ENCODE measurements around the gene METTL22.

Gene METTL22, protein sequence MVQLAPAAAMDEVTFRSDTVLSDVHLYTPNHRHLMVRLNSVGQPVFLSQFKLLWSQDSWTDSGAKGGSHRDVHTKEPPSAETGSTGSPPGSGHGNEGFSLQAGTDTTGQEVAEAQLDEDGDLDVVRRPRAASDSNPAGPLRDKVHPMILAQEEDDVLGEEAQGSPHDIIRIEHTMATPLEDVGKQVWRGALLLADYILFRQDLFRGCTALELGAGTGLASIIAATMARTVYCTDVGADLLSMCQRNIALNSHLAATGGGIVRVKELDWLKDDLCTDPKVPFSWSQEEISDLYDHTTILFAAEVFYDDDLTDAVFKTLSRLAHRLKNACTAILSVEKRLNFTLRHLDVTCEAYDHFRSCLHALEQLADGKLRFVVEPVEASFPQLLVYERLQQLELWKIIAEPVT

DNA sequence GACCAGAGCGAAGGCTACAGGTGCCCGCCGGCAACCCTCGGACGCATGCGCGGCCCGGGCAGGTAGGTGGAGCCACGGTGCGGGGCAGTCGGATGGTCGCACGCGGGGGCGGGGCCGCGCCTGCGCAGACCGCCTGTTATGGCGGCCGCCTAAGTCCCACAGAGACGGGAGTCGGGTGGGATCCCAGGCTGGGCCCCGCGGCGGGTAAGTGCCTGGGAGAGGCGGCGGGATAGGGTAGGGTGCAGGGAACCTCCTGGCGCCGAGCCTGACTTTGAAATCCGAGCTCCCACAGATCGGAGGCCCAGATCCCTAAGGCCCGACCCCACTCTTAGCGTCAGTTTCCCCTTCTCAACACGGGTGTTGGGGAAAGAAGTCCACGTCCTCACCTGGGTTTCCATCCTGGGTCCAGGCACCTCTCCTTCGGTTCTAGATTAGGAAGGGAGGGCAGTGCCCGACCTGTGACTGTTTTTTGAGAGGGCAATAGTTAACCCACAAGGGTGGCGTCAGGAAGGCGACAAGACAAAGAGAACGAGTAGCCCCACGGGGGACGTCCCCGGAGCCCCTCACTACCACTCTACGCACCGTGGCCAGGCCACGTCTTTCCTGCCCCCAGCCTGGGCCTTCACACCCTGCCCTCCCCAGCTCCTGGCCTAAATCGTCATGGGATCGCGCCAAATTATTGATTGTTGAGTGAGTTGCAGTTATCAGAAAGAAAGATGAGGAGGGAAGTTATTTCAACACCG, at the start of gene METTL22:
METTL22 (plus strand) TSS at position 127 of the 743 bp plus-strand sequence. CDS start 3,968 bp downstream, outside the sequence.
- no peak for DNase-seq

DNA sequence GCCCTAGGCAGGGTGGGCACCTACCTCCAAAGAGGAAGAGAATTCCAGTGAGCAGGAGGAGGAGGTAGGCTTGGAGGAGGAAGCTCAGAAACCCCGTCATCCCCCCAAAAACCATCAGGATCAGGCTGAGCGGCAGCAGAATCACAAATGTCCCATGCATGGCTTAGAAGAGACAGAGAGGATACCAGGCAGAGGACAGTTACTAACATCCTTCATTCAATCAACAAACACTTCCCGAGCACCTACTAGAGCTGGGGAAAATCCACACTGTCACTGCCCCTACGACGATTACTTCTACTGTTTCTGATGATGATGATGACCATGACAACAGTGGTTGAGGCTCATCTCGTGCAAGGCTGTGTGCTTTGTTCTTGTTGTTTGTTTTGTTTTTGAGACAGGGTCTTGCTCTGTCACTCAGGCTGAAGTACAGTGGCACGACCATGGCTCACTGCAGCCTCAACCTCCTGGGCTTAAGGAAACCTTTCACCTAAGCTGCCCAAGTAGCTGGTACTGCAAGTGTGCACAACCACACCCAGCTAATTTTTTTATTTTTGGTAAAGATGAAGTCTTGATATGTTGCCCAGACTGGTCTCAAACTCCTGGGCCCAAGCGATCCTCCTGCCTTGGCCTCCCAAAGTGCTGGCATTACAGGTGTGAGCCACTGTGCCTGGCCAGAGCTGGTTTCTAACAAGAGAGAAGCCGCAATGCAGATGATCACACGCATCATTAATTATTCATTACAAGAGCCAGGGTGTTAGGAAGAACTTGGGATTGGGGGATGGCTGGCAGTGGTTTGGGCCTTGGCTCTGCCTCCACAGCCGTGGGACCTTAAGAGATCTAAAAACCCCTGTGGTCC, 49.2 kb upstream of the METTL22 start:
- no peak for DNase-seq

DNA sequence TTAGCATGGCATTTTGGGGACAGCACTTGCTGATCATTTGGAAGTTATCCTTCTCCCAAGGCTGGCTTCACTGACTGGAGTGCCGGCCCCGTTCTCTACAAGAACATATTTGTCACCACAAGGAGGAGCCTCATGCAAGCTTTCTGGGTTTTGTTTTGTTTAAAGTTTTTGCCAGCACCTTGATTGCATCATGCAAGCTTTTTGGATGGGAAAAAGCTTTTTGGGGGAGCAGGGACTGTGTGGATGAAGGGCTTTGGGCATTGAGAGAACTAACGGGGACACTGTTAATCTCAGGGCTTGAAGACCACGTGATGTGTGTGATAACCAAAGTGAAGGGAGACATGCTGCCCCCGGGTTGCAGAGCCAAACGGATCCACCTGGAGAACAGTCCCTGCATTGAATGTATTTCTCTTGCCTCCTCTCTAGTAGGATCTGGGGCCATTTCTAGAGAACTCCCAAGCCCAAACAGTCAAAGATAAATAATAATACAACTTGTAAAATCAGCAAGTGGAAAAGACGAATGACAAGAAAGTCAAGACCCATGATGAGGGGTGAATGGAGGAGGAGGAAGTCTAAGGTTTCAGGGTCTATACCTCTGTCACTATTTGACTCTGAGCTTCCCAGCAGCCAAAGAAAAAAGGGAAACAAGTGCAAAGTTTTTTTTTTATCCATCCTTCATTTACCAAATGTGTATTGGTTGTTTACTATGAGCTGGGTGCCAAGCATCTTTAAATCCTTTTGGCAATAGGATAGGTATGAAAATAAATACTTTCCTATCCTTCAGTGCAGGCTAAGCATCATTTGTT, 48.4 kb upstream of the METTL22 start:
- no peak for DNase-seq

DNA sequence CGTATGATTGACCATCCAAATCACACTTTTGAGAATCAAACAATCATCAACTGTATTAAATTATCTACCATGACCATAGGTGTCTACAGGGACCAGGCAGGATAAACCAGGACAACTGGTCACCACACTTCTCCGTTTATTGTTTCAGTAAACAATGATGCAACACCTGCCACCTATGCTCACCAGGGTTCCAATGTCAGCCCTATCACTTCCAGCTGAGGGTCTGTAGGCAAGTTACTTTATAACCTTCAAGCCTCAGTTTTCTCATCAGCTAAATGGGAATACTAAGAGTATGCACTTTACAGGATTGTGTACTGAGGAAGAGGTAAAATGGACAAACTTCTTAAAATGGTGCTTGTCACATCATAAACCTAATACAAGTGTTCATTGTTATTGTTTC, 46.1 kb upstream of the METTL22 start:
- DNase-seq = peak; percentile 6

DNA sequence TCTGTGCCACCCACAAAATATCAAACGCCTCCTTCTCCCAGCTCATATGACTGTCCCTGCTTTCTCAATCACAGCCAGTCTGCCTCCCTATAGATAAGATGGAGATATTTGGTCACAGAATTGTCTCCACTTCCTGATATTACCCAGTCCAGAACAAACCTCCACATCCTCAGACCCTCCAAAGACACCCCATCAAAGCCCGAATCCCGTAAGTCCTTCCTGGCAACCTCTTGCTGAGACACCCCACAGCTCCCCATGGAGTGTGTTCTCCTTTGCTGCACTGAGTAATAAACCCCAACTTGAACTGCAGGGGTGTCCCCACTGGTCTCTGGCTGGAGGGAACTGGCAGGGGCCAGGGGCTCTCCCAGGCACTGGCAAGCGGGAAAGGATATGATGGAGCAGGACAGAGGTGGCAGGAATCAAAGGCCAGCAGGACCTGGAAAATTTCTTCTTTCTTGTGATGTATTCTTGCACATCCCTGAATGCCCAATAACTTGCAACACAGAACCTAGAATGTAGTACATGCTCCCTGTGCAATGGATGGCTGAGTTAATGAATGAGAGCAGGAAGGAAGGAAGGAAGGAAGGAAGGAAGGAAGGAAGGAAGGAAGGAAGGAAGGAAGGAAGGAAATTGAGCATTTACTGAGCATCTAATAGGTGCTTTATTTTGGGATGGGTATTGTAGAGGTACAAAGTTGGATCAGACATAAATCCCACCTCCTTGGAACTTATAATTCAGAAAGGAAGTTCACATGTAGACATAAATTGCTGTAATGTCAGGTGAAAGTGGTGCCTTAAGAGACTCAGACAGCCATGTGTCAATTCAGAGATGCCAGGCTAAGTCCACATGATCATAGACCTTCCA, 45.1 kb upstream of the METTL22 start:
- no peak for DNase-seq

DNA sequence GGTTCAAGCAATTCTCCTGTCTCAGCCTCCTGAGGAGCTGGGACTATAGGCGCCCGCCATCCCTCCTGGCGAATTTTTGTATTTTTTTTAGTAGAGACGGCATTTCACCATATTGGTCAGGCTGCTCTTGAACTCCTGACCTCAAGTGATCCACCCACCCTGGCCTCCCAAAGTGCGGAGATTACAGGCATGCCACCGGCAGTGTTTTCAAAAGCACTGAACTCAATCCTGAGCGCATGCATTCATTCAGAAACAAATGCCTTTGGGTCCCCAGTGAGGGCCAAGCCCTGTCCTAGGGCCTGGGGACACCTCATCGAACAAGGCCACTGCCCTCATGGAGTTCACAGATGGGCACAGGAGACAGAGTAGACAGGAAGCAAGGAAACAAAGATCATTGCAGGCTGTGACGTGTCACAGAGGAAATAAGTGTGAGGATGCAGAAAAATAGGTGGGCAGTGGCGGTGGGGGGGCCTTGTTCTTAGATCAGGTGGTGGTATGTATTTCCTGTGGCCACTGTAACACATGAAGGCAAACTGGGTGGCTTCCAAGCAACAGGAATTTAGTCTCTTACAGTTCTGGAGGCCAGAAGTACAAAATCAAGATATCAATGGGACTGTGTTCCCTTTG, 43.7 kb upstream of the METTL22 start:
- DNase-seq = no peak

DNA sequence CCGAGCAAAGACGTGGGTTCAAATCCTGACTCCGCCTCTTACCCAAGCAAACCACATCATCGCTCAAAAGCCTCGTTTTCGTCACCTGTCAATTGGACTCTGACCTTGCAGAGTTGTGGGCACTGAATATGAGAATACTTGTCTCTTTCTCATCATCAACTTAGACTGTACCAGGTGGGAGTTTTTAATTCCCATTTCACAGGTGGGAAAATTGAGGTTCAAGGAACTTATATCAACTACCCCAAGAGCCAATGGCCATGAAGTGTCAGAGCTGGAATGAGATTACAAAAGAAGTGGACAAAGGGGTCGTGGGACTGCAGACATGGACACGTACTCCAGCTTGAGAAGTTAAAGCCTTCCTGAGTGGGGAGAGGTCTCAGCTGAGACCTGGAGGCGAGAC, 41.9 kb upstream of the METTL22 start:
- no peak for DNase-seq

DNA sequence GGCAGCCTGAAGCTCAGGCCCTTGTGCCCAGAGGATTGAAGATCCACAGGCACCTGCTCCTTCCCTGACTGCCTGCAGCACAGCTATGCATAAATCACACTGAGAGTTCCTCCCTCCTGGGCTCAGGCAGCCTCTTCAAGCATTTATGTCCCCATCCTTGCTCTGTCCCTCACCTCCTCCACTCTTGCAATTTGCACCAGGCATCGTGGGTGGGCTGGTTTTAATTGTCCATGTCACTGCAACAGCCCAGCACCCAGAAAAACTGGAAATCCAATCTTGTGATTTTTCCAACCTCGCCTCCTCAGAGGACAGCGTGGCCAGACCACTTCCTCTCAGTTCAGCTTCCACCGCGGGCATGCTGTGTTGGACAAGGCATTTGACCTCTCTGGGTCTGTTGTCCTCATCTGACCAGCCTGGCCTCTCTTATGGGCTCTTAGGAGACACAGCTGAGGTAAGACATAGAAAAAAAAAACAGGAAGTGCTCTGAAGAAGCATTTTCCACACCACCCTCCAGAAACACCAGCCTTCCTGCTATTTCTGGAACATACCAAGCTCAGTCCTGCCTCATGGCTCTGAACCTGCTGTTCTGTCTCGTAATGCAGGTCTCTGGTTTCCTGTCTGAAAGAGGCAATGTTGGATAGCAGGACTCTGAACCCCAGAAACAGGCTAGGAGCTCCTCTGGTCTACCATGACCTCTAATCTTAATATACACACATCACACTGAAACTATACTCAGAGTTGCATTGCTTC, 39.5 kb upstream of the METTL22 start:
- DNase-seq = no peak

DNA sequence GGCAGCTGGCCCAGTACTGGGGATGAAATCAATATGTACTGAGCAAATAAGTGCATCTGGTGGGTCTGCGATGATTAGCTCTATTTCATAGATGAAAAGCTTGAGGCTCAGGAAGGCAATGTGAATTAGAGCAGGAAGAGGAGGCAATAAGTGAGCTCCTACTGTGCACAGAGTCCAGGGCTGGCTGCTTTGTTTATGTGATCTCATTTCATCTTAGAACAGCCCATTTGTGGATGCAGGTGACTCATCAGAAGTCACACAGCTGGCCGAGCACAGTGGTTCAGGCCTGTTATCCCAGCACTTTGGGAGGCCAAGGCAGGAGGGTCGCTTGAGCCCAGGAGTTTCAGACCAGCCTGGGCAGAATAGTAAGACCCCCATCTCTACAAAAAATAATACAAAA, 38.3 kb upstream of the METTL22 start:
- no peak for DNase-seq

DNA sequence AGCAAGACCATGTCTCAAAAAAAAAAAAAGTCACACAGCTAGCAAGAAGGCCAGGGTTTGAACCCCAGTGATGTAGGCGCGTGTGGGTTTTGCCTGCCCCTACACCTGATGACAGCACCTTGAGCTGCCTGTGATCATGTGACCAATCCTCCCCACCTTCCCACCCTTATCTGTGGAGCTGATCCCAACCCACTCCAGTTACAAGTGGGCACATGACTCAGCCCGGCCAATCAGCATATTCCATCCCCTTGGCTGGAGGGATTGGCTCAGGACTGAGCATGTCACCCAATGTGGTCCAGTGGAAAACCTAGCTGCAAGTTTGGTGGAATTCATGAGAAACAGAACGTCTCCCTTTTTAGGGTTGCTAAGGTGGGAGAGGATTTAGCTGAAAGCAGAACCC, 37.8 kb upstream of the METTL22 start:
- peak; percentile 5 for DNase-seq

DNA sequence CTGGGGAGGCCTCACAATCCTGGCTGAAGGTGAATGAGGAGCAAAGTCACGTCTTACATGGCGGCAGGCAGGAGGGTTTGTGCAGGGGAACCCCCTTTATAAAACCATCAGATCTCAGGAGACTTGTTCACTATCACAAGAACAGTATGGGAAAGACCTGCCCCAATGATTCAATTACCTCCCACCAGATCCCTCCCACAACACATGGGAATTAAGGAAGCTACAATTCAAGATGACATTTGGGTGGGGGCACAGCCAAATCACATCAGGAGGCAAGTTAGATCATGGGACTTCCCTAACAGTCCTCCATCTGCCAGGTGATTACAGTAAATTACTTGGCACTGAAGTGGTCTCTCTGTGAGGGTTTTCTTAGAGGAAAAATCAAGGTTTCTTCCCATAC, 36.5 kb upstream of the METTL22 start:
- no peak for DNase-seq

DNA sequence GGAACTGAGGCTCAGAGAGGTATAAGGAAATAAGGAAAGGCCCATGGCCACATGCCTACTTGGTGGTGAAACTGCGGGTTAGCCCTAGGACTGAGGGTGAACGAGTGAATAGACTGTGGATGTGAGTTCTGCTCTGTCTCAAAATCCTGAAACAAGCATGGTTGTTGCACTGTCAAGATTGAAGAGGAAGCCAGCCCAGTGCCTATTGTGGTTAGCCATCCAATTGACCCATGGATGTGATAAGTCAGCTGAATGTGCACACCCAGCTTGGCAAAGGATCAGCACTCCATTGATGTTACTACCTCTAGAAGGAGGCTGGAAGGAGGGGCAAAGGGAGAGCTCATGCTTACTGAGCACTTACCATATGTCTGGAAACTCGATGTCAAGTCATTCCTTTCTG, 35.6 kb upstream of the METTL22 start:
- DNase-seq = no peak

DNA sequence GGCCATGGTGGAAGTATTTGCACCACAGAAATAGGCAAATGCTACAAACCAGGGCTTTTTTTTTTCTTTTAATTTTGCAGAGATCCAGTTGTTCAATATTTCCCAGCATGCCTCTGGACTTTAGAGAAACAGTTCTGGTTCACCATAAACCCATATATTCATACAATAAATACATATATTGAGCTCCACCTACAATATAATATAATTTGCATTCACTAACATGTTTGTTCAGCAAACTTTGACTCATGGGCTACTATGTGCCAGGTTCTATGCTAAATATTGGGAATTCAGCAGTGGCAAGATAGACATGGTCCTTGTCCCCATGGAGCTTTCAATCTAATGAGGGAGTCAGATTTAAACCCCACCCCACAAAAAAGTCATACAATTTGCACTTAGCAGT, 34.4 kb upstream of the METTL22 start:
- DNase-seq = no peak

DNA sequence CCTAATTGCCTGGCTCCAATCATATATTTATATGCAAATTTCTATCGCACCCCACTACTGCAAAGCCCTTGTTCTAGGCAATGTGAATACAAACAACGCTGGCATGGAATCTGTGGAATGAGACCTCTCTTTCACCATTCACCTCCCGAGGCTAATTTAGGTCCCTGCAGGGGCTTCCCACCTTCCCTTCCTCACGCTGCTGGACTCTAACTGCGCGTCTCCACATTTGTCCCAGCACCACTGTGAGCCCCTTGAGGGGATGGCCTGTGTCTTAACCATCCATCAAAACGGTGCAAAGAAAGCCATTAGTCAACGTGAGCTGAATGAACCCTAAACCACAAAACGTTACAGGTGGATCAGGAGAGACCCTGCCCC, 32.8 kb upstream of the METTL22 start:
- no peak for DNase-seq

DNA sequence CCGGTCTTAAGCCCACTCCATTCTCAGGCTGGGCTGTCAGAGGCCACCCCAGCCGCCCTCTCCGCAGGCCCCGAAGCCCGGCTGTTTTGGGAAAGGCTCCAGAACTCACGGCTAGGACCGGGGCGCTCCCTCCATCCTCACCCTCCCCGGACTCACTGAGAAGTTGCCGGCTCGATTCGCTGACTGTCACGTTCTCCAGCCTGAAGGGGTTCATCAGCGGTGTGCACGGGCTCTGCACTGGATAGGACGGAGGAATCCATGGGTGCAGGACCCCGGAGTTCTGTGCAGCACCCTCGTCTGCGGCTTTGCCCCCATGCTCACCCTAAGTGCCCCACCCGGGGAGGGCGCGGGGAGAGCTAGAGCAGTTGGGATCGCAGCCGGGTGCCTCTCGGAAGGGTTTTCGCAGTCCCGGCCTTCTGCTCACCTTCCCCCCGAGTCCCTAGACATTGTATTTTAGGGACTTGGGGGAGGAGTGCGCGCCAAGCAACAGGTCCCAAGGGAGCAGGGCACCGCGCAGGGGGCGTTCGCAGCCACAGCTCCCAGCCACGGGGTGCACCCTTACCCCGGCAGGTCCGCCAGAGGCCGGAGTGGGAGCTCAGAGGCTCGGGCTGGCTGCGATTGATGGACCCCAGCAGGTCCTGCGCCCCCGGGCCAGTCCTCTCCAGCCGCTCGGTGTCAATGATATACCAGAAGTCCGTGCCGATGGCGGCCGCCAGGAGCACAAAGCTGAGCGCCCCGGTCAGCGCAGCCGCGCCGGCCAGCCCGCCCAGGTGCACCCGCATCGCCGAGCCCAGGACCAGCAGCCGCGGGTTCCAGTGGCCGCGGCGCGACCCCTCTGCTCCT, 32.2 kb upstream of the METTL22 start:
- no peak for DNase-seq

DNA sequence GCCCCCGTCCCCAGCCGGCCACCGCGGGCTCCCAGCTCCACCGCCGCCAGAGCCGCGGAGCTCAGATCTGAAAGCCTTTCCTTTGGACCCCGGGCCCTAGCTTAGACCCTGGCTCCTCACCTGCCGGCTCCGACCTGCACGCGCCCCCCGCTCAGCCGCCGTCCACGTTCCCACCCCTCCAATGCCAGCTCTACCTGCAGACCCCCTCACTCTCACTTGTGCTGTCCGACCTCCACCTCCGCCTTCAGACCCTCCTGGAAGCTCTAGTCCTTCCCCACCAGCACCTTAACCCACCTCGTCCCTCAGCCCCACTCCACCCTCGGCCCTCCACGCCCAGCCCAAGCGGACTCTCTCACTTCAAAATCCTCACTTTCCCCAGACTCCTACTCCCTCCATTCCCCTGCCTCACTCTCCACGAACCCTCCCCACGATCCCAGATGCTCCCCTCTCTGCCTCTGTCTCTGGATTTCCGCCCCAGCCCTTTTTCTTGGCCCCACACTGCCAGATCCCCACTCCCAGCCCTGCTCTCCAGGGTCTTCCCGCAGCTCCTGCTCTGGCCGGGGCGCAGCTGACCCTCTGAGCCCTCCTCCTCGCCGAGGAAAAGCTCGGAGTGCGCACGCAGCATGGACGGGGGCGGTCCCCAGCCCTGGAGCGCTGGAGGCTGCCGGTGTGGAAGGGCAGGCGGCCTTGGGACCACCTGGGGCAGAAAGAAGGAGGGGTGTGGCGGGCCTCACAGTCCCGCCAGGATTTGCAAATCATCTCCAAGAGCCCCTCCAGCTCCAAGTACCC, 31.4 kb upstream of the METTL22 start, which contains the start of gene TMEM114:
TMEM114 (minus strand) TSS at position 612 of the 789 bp plus-strand sequence. CDS start 673 bp downstream, outside the sequence.
- no peak for DNase-seq

DNA sequence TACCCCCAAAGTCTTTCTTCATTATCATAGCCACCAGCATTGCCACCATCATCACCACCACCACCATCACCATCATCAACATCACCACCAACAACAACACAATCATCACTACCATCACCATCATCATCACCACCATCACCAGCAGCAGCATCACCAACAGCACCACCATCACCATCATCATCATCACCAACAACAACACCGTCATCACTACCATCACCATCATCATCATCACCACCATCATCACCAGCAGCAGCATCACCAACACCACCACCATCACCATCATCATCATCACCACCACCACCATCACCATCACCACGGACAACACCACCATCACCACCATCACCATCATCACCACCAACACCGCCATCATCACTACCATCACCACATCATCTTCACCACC, 30.7 kb upstream of the METTL22 start:
- no peak for DNase-seq

DNA sequence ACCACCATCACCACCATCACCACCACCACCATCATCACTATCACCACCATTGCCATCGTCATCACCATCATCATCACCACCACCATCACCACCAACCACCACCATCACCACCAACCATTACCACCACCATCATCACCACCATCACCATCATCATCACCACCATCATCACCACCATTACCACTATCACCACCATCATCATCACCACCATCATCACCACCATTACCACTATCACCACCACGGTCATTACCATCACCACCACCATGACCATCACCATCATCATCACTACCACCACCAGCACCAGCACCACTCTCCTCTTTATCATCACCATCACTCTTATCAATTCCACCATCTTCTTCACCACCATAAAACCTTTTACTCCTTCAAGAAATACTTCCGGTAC, 30.0 kb upstream of the METTL22 start:
- no peak for DNase-seq

Data from NCI-H2029 treated with DMSO at 0.1 percent for 48 hours (cell line).